ENCODE data around the gene TRIM61. TPM values are rescaled to one million over a fixed set of nuclear protein-coding genes. Genes with fewer than 3 reads are reported as not detected.

TRIM61 gene
- total and polyA plus RNA-seq, 2 donors (not counting 1 experiment from before 2014, with no cell fraction given): 2.5 to 4.5 TPM

DNA sequence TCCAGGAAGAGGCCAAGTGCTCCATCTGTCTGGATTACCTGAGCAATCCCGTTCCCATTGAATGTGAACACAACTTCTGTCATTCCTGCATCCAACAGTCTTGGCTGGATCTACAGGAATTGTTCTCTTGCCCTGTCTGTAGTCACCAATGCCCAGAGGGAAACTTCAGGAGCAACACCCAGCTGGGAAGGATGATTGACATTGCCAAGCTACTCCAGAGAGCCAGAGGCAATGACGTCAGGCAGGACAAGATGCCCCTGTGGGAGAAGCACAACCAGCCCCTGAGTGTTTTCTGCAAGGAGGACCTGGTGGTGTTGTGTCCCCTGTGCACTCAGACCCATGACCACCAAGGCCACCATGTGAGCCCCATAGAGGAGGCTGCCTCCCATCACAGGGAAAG, 33.0 kb upstream of the TRIM61 start:
- no peaks in the 10 kb centered on the region for H3K36me3 ChIP-seq (ENCODE audit: control insufficient read depth, insufficient read depth, low read length)
- H3K4me2 ChIP-seq (ENCODE audit: extremely low read depth, insufficient read depth, low read length): no peak overlapping the region

GRCh38 chr4:165009493-165010227, 32.2 kb upstream of the TRIM61 start:
- Histone ChIP-seq H3K79me2 (ENCODE audit: control insufficient read depth, insufficient read depth, low read length) (no peaks in the 10 kb centered on the region), H3K27me3 (ENCODE audit: control insufficient read depth, insufficient read depth, low read length) (no peaks in the 10 kb centered on the region), H3K27ac (ENCODE audit: insufficient read depth, low read length) (no peak overlapping the region), H3K36me3 (ENCODE audit: control insufficient read depth, insufficient read depth, low read length) (no peaks in the 10 kb centered on the region), H3K9ac (ENCODE audit: insufficient read depth, low read length) (no peak overlapping the region), H3K4me1 (ENCODE audit: control insufficient read depth, extremely low read depth, insufficient read depth, low read length) (no peaks in the 10 kb centered on the region), H4K20me1 (ENCODE audit: control insufficient read depth, extremely low read depth, insufficient read depth, low read length) (no peaks in the 10 kb centered on the region), H3K4me3 (replicated peaks in 1 of 4; ENCODE audit: control extremely low read depth in 1 of 4, insufficient read depth in 1 of 4, low read depth in 3 of 4, low read length in 4 of 4) (no peak overlapping the region), H3K9me3 (ENCODE audit: control insufficient read depth, insufficient read depth, low read depth, low read length) (no peaks in the 10 kb centered on the region), H3K4me2 (ENCODE audit: extremely low read depth, insufficient read depth, low read length) (no peak overlapping the region), H2AFZ (ENCODE audit: low read length) (no peak overlapping the region)
- no peak for DNase-seq (ENCODE audit: low read depth in 2 of 2)
- TF ChIP-seq, protein P1, sequence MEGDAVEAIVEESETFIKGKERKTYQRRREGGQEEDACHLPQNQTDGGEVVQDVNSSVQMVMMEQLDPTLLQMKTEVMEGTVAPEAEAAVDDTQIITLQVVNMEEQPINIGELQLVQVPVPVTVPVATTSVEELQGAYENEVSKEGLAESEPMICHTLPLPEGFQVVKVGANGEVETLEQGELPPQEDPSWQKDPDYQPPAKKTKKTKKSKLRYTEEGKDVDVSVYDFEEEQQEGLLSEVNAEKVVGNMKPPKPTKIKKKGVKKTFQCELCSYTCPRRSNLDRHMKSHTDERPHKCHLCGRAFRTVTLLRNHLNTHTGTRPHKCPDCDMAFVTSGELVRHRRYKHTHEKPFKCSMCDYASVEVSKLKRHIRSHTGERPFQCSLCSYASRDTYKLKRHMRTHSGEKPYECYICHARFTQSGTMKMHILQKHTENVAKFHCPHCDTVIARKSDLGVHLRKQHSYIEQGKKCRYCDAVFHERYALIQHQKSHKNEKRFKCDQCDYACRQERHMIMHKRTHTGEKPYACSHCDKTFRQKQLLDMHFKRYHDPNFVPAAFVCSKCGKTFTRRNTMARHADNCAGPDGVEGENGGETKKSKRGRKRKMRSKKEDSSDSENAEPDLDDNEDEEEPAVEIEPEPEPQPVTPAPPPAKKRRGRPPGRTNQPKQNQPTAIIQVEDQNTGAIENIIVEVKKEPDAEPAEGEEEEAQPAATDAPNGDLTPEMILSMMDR (conservative IDR thresholded peaks at IDR 0.05 in 1 of 2, IDR thresholded peaks at IDR 0.05 in 1 of 2; ENCODE audit: low read depth in 1 of 2, low read length in 2 of 2): no peak
- TF ChIP-seq EZH2 (IDR thresholded peaks at IDR 0.05; ENCODE audit: low read length, missing control alignments): no peak

More for the DNA sequence above, 33.0 kb upstream of the TRIM61 start:
- Histone ChIP-seq H3K4me3 (replicated peaks in 1 of 4; ENCODE audit: control extremely low read depth in 1 of 4, insufficient read depth in 1 of 4, low read depth in 3 of 4, low read length in 4 of 4) (no peak overlapping the region), H3K9ac (ENCODE audit: insufficient read depth, low read length) (no peak overlapping the region), H3K79me2 (ENCODE audit: control insufficient read depth, insufficient read depth, low read length) (no peaks in the 10 kb centered on the region), H3K27me3 (ENCODE audit: control insufficient read depth, insufficient read depth, low read length) (no peaks in the 10 kb centered on the region), H4K20me1 (ENCODE audit: control insufficient read depth, extremely low read depth, insufficient read depth, low read length) (no peaks in the 10 kb centered on the region), H3K4me1 (ENCODE audit: control insufficient read depth, extremely low read depth, insufficient read depth, low read length) (no peaks in the 10 kb centered on the region), H3K9me3 (ENCODE audit: control insufficient read depth, insufficient read depth, low read depth, low read length) (no peaks in the 10 kb centered on the region), H2AFZ (ENCODE audit: low read length) (no peak overlapping the region), H3K27ac (ENCODE audit: insufficient read depth, low read length) (no peak overlapping the region)
- no peak for TF ChIP-seq EZH2 (IDR thresholded peaks at IDR 0.05; ENCODE audit: low read length, missing control alignments)
- TF ChIP-seq, protein P1 (conservative IDR thresholded peaks at IDR 0.05 in 1 of 2, IDR thresholded peaks at IDR 0.05 in 1 of 2; ENCODE audit: low read depth in 1 of 2, low read length in 2 of 2): no peak
- DNase-seq (ENCODE audit: low read depth in 2 of 2): no peak

GRCh38 chr4:165006886-165007285, 29.4 kb upstream of the TRIM61 start:
- H3K79me2 ChIP-seq (ENCODE audit: control insufficient read depth, insufficient read depth, low read length): no peaks in the 10 kb centered on the region
- no peak overlapping the region for H3K9ac ChIP-seq (ENCODE audit: insufficient read depth, low read length)
- no peaks in the 10 kb centered on the region for H3K9me3 ChIP-seq (ENCODE audit: control insufficient read depth, insufficient read depth, low read depth, low read length)
- no peaks in the 10 kb centered on the region for H3K27me3 ChIP-seq (ENCODE audit: control insufficient read depth, insufficient read depth, low read length)
- H3K36me3 ChIP-seq (ENCODE audit: control insufficient read depth, insufficient read depth, low read length): no peaks in the 10 kb centered on the region
- H3K4me2 ChIP-seq (ENCODE audit: extremely low read depth, insufficient read depth, low read length): no peak overlapping the region
- no peak overlapping the region for H2AFZ ChIP-seq (ENCODE audit: low read length)
- H3K27ac ChIP-seq (ENCODE audit: insufficient read depth, low read length): no peak overlapping the region
- H4K20me1 ChIP-seq (ENCODE audit: control insufficient read depth, extremely low read depth, insufficient read depth, low read length): no peaks in the 10 kb centered on the region
- no peak for DNase-seq (ENCODE audit: low read depth in 2 of 2)
- TF ChIP-seq EZH2 (IDR thresholded peaks at IDR 0.05; ENCODE audit: low read length, missing control alignments): no peak
- TF ChIP-seq, protein P1 (conservative IDR thresholded peaks at IDR 0.05 in 1 of 2, IDR thresholded peaks at IDR 0.05 in 1 of 2; ENCODE audit: low read depth in 1 of 2, low read length in 2 of 2): no peak
- H3K4me1 ChIP-seq (ENCODE audit: control insufficient read depth, extremely low read depth, insufficient read depth, low read length): no peaks in the 10 kb centered on the region
- no peak overlapping the region for H3K4me3 ChIP-seq (replicated peaks in 1 of 4; ENCODE audit: control extremely low read depth in 1 of 4, insufficient read depth in 1 of 4, low read depth in 3 of 4, low read length in 4 of 4)
